NCI-H2196 treated with DMSO at 0.1 percent for 48 hours (cell line): ENCODE data around the gene BRCA1.
"Not testable (repeated sequence)": the region's sequence is repeated elsewhere in the genome, so short reads cannot be mapped to it uniquely, and the experiment has no call there.

Source experiments
- DNase-seq: peaks from one replicate; lab custom pipeline; 2025; ENCODE audit not compliant: unreplicated experiment; lab: John Stamatoyannopoulos, UW

Gene BRCA1

GRCh38 chr17:43006639-43007551 lies 118.3 kb downstream of the BRCA1 start, which contains the start of gene IFI35:
Gene IFI35 (plus strand): TSS chr17:43006784. CDS start chr17:43006948, 164 bp downstream.
- DNase-seq: peak; percentile 42

DNA sequence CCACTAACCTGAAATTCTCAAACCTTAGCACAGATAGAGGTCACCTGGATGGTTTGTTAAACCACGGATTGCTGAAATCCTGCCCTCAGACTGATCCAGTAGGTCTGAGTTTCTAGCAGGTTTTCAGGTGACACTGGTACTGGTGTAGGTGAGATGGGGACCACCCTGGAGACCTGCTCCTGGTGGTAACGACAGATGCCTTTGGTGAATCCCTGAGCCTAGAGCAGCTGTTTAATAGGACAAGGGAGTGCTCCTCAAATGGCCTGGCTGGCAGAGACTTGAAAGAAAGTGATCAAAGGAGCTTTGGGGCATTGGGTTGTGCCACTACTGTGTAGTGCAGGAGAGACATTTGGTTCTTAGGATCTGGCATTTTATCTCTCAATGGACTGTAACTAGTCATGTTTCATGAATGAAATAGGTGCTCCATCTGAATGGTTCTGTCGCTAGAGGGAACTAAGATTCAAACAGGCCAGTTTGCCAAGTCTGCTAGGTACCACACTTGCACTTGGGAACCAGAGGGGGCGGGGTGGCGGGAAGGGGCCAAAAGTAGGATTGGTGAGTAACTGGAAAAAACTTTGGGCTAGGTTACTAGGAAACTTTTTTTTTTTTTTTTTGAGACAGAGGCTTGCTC lies 121.5 kb downstream of the BRCA1 start:
- no peak for DNase-seq

GRCh38 chr17:43000894-43001293 lies 124.3 kb downstream of the BRCA1 start:
- not testable (repeated sequence) for DNase-seq

DNA sequence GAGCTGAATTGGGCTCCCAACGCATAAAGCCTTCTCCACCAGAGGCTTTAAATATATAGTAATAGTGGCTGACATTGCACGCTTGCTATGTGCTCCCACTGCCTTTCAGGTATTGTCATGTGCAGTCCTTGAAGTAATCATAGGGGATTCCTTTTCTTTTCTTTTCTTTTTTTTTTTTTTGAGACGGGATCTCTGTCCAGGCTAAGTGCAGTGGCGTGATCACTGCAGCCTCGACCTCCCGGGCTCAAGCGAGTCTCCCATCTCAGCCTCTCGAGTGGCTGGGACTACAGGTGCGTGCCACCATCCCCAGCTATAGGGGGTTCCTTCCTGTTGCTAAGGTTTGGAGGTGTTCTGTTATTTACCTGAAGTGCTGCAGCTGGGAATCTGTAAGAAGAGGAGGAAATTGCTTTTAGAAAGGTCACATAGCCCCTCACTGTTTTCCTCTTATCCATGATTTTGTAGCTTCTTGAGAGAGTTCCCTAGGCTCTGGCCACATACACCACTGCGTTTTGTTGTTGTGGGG lies 126.1 kb downstream of the BRCA1 start:
- DNase-seq: no peak

GRCh38 chr17:42997984-42998938 lies 126.9 kb downstream of the BRCA1 start, which contains the start of gene RPL27:
Gene RPL27 (plus strand): TSS chr17:42998419. CDS start chr17:42998751, 332 bp downstream.
- peak; percentile 87 for DNase-seq

- no peak for DNase-seq
Observed at GRCh38 chr17:42997390-42997983, 127.7 kb downstream of the BRCA1 start.
